GM21423 (cell line): ENCODE results near the gene PLEKHG2.
"Not testable (repeated sequence)": the region's sequence is repeated elsewhere in the genome, so short reads cannot be mapped to it uniquely, and the experiment has no call there.

Experiments used
- ATAC-seq: cut with Tn5 transposase; IDR thresholded peaks from one replicate; pipeline ENCODE4 v1.9.1; 2021; ENCODE audit warnings: mild to moderate bottlenecking, moderate library complexity; ENCODE audit not compliant: unreplicated experiment

Gene PLEKHG2, protein sequence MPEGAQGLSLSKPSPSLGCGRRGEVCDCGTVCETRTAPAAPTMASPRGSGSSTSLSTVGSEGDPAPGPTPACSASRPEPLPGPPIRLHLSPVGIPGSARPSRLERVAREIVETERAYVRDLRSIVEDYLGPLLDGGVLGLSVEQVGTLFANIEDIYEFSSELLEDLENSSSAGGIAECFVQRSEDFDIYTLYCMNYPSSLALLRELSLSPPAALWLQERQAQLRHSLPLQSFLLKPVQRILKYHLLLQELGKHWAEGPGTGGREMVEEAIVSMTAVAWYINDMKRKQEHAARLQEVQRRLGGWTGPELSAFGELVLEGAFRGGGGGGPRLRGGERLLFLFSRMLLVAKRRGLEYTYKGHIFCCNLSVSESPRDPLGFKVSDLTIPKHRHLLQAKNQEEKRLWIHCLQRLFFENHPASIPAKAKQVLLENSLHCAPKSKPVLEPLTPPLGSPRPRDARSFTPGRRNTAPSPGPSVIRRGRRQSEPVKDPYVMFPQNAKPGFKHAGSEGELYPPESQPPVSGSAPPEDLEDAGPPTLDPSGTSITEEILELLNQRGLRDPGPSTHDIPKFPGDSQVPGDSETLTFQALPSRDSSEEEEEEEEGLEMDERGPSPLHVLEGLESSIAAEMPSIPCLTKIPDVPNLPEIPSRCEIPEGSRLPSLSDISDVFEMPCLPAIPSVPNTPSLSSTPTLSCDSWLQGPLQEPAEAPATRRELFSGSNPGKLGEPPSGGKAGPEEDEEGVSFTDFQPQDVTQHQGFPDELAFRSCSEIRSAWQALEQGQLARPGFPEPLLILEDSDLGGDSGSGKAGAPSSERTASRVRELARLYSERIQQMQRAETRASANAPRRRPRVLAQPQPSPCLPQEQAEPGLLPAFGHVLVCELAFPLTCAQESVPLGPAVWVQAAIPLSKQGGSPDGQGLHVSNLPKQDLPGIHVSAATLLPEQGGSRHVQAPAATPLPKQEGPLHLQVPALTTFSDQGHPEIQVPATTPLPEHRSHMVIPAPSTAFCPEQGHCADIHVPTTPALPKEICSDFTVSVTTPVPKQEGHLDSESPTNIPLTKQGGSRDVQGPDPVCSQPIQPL (N-terminal part only)

DNA sequence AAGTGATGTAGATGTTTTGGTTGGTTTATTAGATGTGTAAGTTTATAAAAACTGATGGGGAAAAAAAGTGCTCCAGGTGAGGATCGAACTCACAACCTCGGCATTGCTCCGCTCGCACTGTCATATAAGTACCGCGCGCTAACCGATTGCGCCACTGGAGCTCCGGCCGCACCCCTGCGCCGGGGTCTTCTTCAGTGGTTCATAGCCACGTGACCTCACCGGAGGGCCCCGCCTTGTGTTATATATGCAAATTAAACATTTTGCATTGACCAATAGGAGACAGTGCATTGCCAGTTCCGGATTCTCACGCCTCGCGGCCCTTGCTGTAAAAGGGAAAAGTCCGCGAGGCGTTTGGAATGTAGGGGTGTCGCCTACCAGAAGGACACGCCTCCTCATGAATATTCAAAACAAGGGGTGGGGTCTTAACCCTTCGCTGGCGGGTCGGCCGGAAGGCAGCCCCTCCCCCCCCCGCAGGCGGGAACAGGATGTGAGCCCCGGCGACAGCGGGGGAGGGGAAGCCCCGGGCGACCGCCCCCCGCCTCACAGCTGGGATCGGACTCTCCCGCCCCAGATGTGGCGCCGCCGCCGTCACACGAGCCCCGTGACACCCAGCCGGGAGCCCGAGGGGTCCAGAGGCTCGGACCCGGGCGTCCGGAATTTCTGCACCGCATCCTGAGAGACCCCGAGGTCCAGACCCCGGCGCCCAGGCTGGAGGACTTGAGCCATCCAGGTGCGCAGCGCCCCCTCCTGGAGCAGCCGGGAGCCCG, at the start of gene PLEKHG2:
Gene PLEKHG2 (plus strand): TSS at position 570 of the 767 bp plus-strand sequence. CDS start 1,418 bp downstream, outside the sequence.
- peak; percentile 47 for ATAC-seq

DNA sequence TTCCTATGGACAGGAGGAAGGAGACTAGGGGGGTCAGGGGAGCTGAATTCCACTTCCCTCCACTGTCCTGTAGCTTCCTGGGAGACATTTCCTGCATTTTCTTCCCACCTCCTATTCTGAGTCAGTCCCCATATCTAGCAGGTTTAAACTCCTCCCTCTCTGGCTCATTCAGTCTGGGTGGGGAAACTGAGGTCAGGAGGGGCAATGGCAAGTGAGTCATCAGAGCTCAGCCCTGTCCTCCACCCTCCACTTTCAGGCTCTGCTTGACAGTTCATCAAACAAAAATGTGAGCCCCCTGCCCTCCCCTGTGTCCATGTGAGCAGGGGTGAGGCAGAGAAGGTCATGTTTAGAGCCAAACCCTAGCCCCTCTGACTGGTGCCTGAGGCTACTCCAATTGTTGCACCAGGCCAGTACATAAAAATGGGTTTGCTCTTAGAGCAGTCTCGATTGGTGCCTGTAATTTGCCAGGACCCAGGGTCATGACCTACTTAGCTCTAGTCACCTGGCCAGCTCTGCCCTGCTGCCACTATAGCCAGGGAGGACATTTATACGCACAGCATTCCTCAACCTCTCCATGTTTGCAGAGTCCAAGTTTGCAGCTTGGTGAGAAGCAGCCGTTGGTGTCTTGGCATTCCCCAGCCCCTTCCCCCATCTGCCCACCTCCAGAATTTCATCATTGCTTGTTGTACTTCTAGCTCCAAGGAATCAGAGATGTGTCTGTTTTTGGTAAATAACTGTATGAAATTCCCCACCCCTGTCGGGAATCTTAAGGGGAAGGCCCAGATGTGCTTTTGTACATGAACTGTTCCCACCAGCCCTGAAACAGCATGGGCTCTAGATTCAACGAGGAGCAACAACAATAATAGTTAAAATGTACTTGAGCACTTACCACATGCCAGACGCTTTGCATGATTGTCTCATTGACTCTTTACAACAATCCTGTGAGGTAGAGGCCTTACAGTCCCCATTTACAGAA, 49.5 kb upstream of the PLEKHG2 start:
- ATAC-seq, result no peak

DNA sequence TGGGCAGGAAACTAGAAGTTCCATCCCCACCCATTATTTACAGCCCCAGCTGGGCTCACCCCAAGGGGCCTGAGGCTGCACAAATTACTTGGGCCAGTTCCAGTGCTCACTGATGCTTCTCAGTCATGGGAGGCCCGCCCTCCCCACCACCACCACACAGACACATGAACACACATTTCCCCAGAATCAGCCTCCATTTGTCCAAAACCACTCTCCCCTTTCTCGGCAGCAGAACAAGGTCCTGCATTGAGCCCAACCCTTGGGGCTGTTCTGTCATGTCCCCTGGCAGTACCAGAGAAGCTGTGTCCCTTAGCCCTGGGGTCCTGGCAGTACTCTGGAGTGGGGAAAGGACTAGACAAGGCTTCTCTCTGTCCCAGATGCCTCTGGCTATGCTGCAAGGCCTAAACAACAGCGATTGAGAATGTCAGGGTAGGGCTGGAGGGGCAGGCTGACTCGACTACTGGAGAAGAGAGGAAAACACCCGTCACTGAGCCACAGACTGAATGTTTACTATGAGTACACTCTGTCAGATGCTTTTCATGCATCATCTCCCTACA, 48.5 kb upstream of the PLEKHG2 start:
- no peak for ATAC-seq

DNA sequence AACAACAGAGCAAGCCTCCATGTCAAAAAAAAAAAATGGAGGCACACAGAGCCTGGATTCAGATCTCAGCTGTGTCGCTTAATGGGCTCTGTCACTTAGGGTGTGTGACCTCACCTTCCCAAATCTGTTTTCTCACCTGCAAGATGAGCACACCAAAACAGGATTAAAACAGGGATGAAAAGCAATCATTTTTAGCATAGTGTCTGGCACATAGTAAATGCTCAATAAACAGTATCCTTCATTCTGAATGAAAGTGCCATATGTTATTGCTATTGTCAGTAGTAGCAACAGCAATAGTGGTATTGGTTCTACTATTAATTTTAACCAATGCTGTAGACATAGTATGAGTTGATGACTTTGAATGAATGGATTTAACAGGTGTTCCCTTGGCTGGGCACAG, 46.9 kb upstream of the PLEKHG2 start:
- ATAC-seq, result no peak

DNA sequence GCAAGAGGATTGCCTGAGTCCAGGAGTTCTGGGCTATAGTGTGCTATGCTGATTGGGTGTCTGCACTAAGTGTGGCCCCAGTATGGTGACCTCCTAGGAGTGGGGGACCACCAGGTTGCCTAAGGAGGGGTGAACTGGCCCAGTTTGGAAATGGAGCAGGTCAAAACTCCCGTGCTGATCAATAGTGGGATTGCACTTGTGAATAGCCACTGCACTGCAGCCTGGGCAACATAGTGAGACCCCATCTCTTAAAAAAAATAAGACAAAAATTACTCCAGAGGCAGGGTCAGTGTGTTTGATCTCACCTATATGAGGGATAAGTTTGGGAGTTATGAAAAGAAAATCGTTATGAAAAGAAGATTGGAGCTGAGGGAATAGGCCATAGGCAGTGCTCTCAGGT, 43.3 kb upstream of the PLEKHG2 start:
- ATAC-seq, result no peak

DNA sequence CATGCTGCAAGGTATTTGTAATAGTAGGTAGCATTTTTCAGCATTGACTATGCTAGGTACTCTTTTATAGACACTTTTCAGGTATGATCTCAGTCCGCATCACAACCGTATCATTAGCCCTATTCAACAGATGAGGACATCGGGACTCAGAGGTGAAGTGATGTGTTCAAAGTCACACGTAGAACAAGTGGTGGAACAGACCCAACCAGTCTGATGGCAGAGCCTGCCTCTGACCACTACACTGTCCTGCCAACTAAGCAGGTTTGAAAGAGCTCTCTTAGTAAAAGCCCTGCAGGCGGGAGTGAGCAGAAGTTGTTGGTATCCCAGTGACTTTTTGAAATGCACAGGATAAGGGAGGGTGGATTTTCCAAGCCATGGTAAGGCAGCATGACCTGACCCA, 41.7 kb upstream of the PLEKHG2 start:
- ATAC-seq, result no peak

DNA sequence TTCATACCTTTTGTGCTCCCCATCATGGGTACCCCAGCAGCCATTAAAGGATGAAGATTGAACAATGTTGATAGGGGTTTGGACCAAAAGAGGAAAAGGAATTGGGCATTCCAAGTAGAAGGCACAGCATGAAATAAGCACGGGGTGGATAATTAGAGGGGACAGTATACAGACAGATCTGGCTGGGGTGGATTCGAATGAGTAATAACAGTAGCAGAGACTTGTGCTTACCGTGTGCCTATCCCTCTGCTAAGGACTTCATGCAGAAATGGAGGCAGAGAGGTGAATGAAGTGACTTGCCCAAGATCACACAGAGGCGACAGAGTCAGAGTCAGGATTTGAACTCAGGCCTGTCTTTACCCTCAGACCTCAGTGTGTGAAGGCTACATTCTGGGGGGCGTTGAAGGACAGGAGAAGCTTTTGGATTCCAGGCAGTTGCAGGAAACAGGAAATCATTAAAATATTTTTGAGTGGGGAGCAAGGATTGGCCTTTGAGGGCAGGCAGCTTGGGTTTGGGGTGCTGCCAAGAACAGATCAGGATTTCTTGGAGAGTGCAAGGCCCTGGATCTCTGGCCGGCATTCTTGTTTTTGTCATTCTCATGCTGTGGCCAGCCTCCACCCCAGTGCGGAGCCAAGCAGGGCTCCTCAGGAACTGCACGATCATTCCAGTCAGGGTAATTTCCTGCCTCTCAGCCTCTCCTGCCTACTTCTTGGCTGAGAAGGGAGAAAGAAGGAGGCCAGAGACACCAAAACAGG, 40.2 kb upstream of the PLEKHG2 start:
- ATAC-seq, result no peak

DNA sequence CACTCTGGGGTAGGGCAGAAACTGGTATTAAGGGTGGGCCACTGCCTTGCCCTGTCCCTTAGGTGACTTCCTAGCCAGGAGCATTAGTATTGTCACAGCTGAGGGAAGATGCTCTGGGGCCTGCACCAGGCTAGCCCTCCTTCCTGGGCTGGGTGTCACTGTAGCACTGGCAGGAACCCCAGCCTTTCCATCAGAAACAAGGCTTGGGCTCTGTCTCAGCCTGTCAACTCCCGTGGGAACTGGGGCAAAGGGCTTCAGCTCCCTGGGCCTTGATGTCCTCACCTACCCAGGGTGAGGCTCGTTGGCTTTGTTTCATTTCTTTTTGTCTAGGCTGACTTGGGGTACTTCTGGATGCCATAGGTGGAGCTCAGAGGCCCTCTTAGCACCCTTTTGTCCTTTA, 39.5 kb upstream of the PLEKHG2 start:
- ATAC-seq, result no peak

DNA sequence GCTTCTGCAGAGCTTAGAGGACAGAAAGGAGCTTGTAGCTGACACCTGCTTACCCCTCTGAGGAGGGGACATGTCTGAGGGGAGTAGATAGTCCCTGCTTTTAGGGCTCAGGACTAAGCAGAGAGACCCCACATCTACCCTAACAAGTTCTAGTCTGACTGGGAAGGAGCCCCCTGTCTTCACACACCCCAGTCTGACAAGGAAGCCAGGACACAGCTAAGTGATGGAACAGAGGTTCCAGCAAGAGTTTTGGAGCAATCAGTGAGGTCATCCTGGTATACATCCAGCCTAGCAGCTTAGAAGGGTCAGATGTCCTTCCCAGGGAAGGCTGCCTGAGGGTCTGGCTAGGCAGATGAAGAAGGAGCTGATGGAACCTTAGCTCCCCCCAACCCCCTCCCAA, 36.5 kb upstream of the PLEKHG2 start:
- ATAC-seq, result no peak

DNA sequence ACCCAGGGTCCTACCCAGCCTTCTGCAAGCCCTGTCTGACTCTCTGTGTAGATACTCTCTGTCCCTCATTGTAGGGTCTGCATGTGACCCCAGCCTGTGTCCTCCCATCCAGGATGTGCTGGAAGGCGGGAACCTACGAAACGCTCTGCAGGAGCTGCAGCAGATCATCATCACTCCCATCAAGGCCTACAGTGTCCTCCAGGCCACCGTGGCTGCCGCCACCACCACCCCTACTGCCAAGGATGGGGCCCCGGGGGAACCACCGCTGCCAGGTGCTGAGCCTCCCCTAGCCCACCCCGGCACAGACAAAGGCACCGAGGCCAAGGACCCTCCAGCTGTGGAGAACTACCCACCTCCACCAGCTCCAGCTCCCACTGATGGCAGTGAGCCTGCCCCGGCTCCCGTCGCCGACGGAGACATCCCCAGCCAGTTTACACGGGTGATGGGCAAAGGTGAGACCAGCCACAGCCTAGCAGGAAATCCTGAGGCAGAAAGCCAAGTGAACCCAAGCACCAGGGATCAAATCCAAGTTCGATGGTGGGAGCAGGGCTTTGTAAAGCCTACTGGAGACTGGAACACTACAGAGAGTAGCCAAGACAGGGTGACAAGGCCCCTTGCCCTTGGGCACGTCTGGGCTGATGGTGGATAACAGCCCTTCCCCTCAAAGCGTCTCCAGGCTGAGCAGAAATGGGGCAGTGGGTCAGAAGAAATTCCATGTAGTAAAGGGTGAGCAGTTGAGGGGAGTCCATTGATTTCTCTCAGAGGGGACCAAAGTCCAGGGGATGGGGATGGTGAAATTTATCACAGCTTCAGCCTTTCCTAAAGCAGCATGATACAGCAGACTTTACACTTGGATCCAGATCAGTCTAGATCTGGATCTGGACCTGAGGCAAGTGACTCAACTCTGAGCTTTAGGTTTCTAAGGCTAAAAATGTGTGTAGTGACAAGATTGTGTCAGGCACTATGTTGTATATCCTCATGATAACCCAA, 34.8 kb upstream of the PLEKHG2 start:
- ATAC-seq, result no peak

DNA sequence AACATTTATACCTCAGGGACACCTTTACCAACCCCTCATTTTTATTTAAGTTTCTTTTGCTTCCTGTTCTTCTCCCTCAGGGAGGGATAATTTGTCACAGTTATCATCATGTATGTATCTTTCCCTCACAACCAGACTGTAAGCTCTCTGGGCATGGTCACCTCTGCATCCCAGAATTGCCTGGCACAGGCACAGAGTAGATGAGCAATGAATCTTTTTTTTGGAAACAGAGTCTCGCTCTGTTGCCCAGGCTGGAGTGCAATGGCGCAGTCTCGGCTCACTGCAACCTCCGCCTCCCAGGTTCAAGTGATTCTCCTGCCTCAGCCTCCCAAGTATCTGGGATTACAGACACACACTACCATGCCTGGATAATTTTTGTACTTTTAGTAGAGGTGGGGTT, 33.1 kb upstream of the PLEKHG2 start:
- not testable (repeated sequence) for ATAC-seq

DNA sequence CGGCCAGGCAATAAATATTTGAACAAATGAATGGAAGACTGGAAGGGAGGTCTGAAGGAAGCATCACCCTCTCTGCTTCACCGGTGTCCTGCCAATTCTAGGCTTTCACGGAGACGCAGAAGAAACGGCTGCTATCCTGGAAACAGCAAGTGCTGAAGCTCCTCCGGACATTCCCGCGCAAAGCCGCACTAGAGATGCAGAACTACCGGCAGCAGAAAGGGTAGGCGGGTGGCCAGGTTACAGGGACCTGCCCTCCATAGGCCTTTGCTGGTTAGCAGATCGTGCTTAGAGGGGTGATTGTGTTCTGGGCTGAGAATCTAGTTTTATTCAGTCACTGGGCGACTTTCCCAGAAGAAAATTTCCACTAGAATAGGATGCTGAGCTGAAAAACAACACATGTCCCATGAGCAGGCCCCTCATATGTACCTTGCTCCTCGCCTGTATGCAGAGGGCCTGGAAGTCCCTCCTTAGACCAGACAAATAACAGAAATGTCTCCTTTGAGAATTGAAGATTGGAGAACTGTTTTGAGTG, 32.5 kb upstream of the PLEKHG2 start:
- no peak for ATAC-seq

DNA sequence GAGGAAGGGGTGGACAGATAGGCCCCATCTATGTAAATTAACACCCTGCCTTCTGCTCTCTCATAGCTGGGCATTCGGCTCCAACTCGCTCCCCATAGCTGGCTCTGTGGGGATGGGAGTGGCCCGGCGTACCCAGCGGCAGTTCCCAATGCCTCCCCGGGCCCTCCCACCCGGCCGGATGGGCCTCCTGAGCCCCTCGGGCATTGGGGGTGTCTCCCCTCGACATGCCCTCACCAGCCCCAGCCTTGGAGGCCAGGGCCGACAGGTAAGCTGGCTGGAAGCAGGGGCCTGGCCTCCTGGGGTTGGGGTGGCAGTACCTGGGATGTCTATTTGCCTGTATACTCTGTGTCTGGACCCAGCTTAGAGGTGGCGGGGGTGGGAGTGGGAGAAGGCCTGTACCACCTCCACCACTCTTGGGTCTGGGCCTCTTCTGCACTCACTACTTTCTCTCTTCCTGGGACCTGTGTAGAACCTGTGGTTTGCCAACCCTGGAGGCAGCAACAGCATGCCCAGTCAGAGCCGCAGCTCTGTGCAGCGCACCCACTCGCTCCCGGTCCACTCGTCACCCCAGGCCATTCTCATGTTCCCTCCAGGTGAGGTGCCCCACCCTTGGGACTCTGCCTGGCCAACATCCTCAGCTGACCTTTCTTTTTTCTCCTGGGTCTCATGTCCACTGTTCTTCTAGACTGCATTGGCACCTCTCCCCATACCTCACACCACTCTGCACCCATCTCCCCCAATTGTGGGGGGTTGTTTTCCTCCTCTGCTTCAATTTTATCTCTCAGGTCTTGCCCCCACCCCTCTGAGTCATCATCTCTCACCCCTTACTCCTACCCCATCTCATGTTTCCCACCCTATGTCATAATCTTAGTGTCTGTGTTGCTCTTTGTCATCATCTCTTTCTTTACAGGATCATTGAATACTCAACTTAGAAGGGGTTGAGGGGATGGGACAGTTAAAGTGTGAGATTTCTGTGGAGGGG, 31.7 kb upstream of the PLEKHG2 start:
- ATAC-seq, result no peak

DNA sequence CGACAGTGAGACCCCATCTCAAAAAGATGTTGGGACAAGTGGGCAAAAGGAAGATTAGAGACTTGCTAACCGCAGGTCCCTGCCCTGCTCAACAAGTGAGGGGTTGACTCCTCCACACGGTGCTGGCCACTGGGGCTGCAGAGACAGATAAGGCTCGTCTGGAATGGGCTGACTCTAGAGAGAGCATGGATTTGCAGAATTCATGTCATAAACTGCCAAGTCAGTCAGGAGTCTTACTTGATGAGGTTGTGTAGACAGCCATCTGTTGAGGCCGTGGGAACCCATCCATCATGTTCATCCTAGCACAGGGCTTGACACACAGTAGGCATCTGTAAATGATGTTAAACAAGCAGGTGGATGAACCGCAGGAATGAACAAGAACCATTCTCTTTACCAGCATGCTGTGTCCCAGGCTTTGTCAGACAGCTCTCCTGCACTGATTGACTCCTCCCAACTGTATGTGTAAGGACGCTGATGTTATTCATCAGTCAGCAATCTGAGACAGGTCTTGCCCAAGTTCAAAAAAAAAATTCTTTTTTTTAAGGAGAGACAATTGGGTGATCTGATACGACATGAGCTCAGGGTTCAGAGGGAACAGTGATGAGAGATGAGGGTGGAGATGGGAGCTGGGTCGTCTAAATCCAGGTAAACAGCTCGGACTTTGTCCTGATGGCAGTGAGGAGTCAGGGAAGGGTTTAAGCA, 30.4 kb upstream of the PLEKHG2 start:
- no peak for ATAC-seq
